HG03196 (cell line): ENCODE results near the gene SYNJ2.
"Not testable (repeated sequence)": the region's sequence is repeated elsewhere in the genome, so short reads cannot be mapped to it uniquely, and the experiment has no call there.

Experiments
- ATAC-seq: cut with Tn5 transposase; IDR thresholded peaks from one replicate; pipeline ENCODE4 v1.9.1; 2021; ENCODE audit not compliant: unreplicated experiment

SYNJ2 gene

GRCh38 chr6:157956171-157956730 lies 25.4 kb upstream of the SYNJ2 start:
- ATAC-seq: no peak

GRCh38 chr6:157959451-157960227 lies 22.0 kb upstream of the SYNJ2 start:
- no peak for ATAC-seq

- no peak for ATAC-seq
These were observed 20.4 kb upstream of the SYNJ2 start for GRCh38 chr6:157961153-157961831.

- no peak for ATAC-seq
These were observed 19.7 kb upstream of the SYNJ2 start for GRCh38 chr6:157961832-157962575.

GRCh38 chr6:157962601-157963302 lies 18.9 kb upstream of the SYNJ2 start:
- no peak for ATAC-seq

GRCh38 chr6:157964100-157964499 lies 17.6 kb upstream of the SYNJ2 start:
- no peak for ATAC-seq

GRCh38 chr6:157965387-157965786 lies 16.3 kb upstream of the SYNJ2 start:
- no peak for ATAC-seq

- ATAC-seq: no peak
These were observed 15.1 kb upstream of the SYNJ2 start for GRCh38 chr6:157966589-157966977.

- ATAC-seq: no peak
These were observed 14.6 kb upstream of the SYNJ2 start for GRCh38 chr6:157967020-157967419.

- no peak for ATAC-seq
These were observed 14.2 kb upstream of the SYNJ2 start for GRCh38 chr6:157967486-157967885.

GRCh38 chr6:157972177-157972576 lies 9.5 kb upstream of the SYNJ2 start:
- ATAC-seq: not testable (repeated sequence)

- no peak for ATAC-seq
These were observed 7.2 kb upstream of the SYNJ2 start for GRCh38 chr6:157974341-157974894.

- no peak for ATAC-seq
These were observed 6.7 kb upstream of the SYNJ2 start for GRCh38 chr6:157974967-157975366.

GRCh38 chr6:157975456-157975855 lies 6.2 kb upstream of the SYNJ2 start:
- no peak for ATAC-seq

- ATAC-seq: no peak
These were observed 5.1 kb upstream of the SYNJ2 start for GRCh38 chr6:157976345-157977175.

GRCh38 chr6:157977176-157977804 lies 4.4 kb upstream of the SYNJ2 start:
- ATAC-seq: no peak

GRCh38 chr6:157978021-157978783 lies 3.5 kb upstream of the SYNJ2 start:
- ATAC-seq: no peak

GRCh38 chr6:157980288-157981131 lies 1.2 kb upstream of the SYNJ2 start:
- ATAC-seq: no peak
